Activated T-cell treated with anti-CD3 and anti-CD28 coated beads, Interleukin-2, amount 50 U/mL, for 48 hours (primary cell): ENCODE results near the gene CCR9.
"Not testable (repeated sequence)": the region's sequence is repeated elsewhere in the genome, so short reads cannot be mapped to it uniquely, and the experiment has no call there.

Experiments used
- DNase-seq, 2 experiments: peaks; one replicate each; pipeline ENCODE4 v3.0.0-alpha.2; 2020

The CCR9 gene, protein sequence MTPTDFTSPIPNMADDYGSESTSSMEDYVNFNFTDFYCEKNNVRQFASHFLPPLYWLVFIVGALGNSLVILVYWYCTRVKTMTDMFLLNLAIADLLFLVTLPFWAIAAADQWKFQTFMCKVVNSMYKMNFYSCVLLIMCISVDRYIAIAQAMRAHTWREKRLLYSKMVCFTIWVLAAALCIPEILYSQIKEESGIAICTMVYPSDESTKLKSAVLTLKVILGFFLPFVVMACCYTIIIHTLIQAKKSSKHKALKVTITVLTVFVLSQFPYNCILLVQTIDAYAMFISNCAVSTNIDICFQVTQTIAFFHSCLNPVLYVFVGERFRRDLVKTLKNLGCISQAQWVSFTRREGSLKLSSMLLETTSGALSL

DNA sequence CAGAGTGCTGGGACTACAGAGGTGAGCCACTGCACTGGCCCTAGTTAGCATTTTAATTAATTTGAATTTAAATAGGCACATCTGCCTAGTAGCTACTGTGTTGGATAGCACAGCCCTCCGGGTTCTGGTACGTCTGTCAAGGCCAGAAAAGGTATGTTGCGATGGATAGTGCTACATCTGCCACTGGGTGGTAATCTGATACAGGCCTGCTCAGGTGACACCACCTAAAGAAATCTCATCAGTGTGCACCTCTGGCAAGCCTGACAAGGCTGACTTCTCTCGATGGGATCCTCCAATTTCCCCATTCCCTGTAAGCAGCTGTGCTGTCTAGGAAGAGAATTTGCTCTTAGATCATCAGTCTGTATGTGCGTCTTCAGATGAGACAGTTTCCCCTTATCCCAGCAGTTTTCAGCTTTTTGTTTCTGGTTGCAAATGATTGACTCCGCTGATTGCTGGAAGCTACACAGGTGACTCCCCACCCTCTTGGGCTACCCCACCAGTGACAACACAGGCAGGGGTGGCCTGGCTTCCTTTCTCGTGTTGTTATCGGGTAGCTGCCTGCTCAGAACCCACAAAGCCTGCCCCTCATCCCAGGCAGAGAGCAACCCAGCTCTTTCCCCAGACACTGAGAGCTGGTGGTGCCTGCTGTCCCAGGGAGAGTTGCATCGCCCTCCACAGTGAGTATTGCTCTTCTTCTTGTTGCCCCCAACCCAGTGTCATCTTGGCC, at the start of gene CCR9:
Gene CCR9, plus strand, starts transcription at position 565 of the 727 bp plus-strand sequence. CDS start 8,391 bp downstream, outside the sequence.
- DNase-seq, result no peak

DNA sequence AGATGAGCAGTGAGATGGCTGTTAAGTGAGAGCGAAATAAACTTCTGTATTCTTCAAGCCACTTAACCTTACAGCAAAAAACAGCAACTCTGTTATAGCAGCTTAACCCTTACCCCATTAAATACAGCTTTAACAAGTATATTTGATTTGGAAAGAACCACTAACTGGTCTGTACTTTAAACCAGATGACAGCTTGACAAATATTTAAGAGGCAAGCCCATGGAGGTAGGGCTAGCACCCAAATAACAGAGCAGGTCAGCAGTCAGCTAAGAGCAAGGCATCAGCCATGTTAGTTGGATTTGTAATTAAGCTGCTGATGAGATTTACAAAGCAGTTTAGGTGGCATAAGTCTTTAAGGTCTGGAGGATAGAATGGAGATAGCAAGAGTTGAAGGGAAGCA, 47.9 kb upstream of the CCR9 start:
- no peak for DNase-seq

GRCh38 chr3:45841420-45841756, 45.0 kb upstream of the CCR9 start:
- no peak for DNase-seq

GRCh38 chr3:45841757-45842491, 44.4 kb upstream of the CCR9 start, which contains the start of gene LZTFL1:
Gene LZTFL1, minus strand, starts transcription at chr3:45842119. Its CDS starts 128 bp downstream, at chr3:45841991.
- peak; percentile 89 to 91 for DNase-seq

- no peak for DNase-seq
These were observed 43.3 kb upstream of the CCR9 start for GRCh38 chr3:45842851-45843625.

GRCh38 chr3:45844616-45845015, 41.7 kb upstream of the CCR9 start:
- no peak for DNase-seq

GRCh38 chr3:45848392-45848791, 38.0 kb upstream of the CCR9 start:
- DNase-seq, result no peak

DNA sequence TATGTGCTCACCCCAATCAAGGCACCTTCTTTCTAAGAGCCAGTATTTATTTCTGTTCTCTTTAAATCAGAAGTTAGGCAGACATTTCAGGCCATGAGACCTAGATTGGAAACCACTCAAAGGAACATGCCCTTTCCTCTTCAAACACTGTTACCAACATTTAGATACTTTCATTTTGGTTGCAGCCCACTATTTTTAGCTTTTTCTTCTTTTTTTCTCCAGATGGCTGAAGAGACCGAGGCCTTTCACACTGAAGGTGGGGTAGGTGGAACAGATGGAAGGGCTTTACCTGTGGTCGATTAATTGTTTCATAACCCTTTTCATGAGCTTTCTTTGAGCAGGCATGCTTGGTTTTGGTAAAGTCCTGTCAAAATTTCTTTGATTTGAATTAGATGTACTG, 33.5 kb upstream of the CCR9 start:
- no peak for DNase-seq

DNA sequence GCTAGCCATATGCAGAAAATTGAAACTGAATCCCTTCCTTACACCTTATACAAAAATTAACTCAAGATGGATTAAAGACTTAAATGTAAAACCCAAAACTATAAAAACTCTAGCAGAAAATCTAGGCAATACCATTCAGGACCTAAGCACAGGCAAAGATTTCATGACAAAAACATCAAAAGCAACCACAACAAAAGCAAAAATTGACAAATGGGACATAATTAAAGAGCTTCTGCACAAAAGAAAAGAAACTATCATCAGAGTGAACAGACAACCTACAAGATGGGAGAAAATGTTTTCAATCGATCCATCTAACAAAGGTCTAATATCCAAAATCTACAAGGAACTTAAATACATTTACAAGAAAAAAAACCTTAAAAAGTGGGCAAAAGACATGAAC, 30.0 kb upstream of the CCR9 start:
- DNase-seq, result not testable (repeated sequence)

DNA sequence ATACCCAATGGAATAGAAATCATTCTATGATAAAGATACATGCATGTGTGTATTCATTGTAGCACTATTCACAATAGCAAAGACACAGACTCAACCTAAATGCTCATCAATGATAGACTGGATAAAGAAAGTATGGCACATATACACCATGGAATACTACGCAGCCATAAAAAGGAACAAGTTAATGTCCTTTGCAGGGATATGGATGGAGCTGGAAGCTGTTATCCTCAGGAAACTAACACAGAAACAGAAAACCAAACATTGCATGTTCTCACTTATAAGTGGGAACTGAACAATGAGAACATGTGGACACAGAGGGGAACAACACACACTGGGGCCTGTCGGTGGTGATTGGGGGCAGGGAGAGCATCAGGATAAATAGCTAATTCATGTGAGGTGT, 29.3 kb upstream of the CCR9 start:
- not testable (repeated sequence) for DNase-seq

- no peak for DNase-seq
These were observed 27.4 kb upstream of the CCR9 start for GRCh38 chr3:45858809-45859543.

DNA sequence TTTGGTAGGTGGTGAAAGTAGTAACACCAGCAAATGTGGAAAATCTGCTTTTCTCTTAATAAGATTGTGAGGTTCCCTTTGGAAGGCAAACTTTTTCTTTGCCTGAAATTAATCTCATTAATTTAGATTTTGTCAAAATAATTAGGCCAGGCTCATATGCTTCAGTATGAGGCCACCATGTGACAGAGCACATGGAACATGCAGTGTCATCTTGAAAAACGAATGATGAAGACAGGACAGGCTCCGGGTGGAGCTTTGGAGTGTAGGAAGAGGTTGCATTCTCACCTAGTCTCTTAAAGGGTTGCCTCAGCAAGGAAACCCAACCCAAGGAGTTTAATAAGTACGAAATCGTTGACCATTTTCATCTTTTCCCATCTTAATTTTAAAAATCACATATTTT, 25.9 kb upstream of the CCR9 start:
- no peak for DNase-seq

GRCh38 chr3:45861043-45861719, 25.2 kb upstream of the CCR9 start:
- no peak for DNase-seq

GRCh38 chr3:45864760-45865519, 21.4 kb upstream of the CCR9 start:
- peak in 1 of 2 experiments; percentile 41 for DNase-seq

DNA sequence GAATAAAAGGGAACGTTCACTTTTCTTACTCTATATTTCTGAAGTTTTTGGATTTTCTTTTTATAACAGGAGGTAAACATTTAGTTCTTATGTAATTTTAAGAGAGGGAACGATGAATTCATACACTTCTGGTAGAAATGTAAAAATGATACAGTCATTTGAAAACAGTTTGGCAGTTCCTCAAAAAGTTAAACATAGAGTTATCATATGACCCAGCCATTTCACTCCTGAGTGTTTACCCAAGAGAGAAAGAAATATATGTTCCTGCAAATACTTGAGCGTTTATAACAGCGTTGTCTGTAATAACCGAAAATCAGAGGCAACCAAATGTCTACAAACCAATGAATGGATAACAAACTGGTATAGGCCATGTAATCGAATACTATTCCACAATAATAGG, 20.8 kb upstream of the CCR9 start:
- DNase-seq, result no peak

DNA sequence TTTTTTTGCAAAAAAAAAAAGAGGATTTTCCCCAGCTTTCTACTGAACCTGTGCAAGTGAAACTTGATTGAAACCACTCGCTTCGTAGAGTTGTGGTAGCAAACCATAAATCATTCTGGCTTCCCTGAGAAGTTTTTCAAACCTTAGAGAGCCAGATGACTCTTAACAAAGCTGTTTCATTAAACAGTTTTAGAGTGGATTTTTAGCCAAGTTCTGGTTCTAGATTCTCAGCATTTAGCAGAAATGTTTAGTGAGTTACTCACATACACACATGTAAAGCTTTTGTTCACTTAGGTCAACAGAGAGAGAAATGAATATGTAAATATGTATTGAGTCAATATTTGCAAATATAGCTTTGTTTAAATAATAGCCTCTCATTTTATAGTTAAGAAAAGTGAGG, 18.1 kb upstream of the CCR9 start:
- no peak for DNase-seq

- no peak for DNase-seq
These were observed 17.7 kb upstream of the CCR9 start for GRCh38 chr3:45868650-45869049.

GRCh38 chr3:45869638-45870037, 16.7 kb upstream of the CCR9 start:
- DNase-seq, result no peak

- DNase-seq, result peak; percentile 55 to 60
These were observed 16.2 kb upstream of the CCR9 start for GRCh38 chr3:45870099-45870498.

GRCh38 chr3:45871780-45872179, 14.6 kb upstream of the CCR9 start:
- DNase-seq, result no peak

DNA sequence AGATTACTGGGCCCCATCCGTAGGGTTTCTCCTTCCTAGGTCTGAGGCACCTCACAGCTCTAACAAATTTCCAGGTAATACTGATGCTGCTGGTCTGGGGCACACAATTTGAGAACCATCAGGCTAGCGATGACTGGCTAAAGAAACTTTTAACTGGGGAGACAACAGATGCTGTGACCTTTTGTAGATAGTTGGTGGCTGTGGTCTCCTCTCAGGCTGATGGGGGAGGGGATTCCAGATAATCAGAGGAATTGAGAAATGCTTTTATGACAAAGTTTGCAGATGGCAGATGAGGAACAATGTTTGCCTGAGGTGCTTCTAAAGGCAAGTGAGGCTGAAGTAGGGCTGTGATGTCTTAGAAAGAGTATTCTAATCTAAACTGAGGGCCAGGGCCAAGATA, 13.8 kb upstream of the CCR9 start:
- no peak for DNase-seq
